ENCODE data around the gene GCHFR. TPM values are rescaled to one million over a fixed set of nuclear protein-coding genes. Genes with fewer than 3 reads are reported as not detected.

The GCHFR gene
- total RNA-seq, 1 experiment from 2014 or later = 4.6 TPM

GRCh38 chr15:40808861-40809450, 45.1 kb downstream of the GCHFR start:
- DNase-seq (ENCODE audit: low read depth) = no peak

- DNase-seq (ENCODE audit: low read depth) = no peak
Measured at GRCh38 chr15:40812721-40813425, 49.0 kb downstream of the GCHFR start.

- DNase-seq (ENCODE audit: low read depth) = peak; percentile 63
Measured at GRCh38 chr15:40815042-40815698, 51.3 kb downstream of the GCHFR start.

Other genes starting within 250 kb of the GCHFR start
- 24.8 and 53.7 TPM in 2 replicates for gene CCDC32, start 199.0 kb upstream of the GCHFR start, total RNA-seq (2014; rRNA removed; shearing (Covaris generic))
- gene RPUSD2, start 194.8 kb upstream of the GCHFR start, total RNA-seq (2014; rRNA removed; shearing (Covaris generic)) = 12.2 and 13.2 TPM in 2 replicates
- gene KNL1, start 169.8 kb upstream of the GCHFR start, total RNA-seq (2014; rRNA removed; shearing (Covaris generic)) = 69.5 and 90.1 TPM in 2 replicates
- gene RAD51, start 68.9 kb upstream of the GCHFR start, total RNA-seq (2014; rRNA removed; shearing (Covaris generic)) = 13.8 and 15.7 TPM in 2 replicates
- 13.6 and 17.0 TPM in 2 replicates for gene RMDN3, start 8.8 kb upstream of the GCHFR start, total RNA-seq (2014; rRNA removed; shearing (Covaris generic))
- not detected in 2 replicates for gene C15orf62, start 5.9 kb downstream of the GCHFR start, total RNA-seq (2014; rRNA removed; shearing (Covaris generic))
- gene ZFYVE19, start 43.0 kb downstream of the GCHFR start, total RNA-seq (2014; rRNA removed; shearing (Covaris generic)) = 38.3 and 54.4 TPM in 2 replicates
- 36.3 and 36.9 TPM in 2 replicates for gene DNAJC17, start 43.4 kb downstream of the GCHFR start, total RNA-seq (2014; rRNA removed; shearing (Covaris generic))
- not detected in 2 replicates for gene PPP1R14D, start 64.6 kb downstream of the GCHFR start, total RNA-seq (2014; rRNA removed; shearing (Covaris generic))
- gene SPINT1, start 80.0 kb downstream of the GCHFR start, total RNA-seq (2014; rRNA removed; shearing (Covaris generic)) = not detected in 2 replicates
- gene RHOV, start 110.2 kb downstream of the GCHFR start, total RNA-seq (2014; rRNA removed; shearing (Covaris generic)) = 0.12 and 0.20 TPM in 2 replicates
- 14.9 and 18.4 TPM in 2 replicates for gene VPS18, start 130.4 kb downstream of the GCHFR start, total RNA-seq (2014; rRNA removed; shearing (Covaris generic))
- 2.5 and 2.6 TPM in 2 replicates for gene DLL4, start 165.3 kb downstream of the GCHFR start, total RNA-seq (2014; rRNA removed; shearing (Covaris generic))
- gene CHAC1, start 189.4 kb downstream of the GCHFR start, total RNA-seq (2014; rRNA removed; shearing (Covaris generic)) = 6.8 and 9.5 TPM in 2 replicates